Hematopoietic multipotent progenitor cell treated with erythropoietin and hydrocortisone succinate and interleukin-3 and kit ligand, for 6 days (in vitro differentiated cells): ENCODE data around the gene ZNF692.
A peak's percentile ranks its signal among the peaks of the same experiment; 100 is the strongest.
"Not testable (repeated sequence)": the region's sequence is repeated elsewhere in the genome, so short reads cannot be mapped to it uniquely, and the experiment has no call there.

Source experiments
- DNase-seq: peaks from one replicate; pipeline ENCODE4 v3.0.0-alpha.2; 2015

Gene ZNF692, protein sequence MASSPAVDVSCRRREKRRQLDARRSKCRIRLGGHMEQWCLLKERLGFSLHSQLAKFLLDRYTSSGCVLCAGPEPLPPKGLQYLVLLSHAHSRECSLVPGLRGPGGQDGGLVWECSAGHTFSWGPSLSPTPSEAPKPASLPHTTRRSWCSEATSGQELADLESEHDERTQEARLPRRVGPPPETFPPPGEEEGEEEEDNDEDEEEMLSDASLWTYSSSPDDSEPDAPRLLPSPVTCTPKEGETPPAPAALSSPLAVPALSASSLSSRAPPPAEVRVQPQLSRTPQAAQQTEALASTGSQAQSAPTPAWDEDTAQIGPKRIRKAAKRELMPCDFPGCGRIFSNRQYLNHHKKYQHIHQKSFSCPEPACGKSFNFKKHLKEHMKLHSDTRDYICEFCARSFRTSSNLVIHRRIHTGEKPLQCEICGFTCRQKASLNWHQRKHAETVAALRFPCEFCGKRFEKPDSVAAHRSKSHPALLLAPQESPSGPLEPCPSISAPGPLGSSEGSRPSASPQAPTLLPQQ

DNA sequence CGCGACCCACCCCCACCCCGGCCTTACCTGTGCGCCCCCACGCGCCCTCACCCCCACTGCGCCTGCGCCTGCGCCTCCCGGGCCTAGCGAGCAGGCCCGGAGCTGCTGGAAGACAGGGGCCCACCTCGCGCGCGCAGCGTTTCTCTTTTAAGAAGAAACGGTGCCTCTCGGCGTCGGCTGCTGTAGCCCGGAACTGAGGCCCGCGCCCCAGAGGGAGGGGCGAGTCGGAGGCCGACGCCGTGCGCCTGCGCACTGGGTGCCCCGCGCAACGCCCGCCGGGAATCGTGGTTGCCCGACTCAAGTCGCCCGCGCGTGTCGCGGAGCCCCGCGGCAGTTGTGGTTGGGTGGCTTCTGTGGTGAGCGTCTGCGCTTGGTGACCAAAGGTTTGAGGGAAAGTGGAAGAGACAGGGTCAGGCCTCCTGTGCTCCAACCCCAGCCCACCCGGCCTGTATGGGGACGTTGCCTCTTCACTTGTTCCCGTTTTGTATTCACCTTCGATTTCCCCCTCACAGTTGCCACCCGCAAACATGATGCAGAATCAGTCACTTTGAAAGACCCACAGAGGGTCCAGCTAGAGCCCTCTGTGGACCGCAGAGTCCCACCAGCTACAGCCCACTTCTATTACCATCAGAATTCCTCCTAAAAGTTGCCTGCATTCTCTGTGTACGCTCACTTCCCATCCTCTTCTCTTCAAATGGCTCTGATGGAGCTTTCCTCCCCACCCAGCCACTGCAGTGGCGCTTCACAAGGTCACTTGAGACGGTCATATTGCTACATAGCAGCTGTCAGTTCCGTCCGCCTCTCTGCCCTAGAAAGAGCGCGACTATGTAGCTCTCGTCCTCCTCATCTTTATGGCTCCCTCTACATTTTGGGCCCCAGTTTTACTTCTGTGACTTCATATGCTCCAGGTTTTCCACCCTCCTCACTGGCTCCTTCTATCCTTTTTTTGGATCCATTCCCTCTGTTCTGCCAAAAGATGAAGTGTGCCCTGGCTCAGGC lies at the start of gene ZNF692:
Gene ZNF692 (minus strand): TSS at position 195 of the 999 bp plus-strand sequence. CDS start 776 bp downstream, outside the sequence.
- peak; percentile 99 for DNase-seq

DNA sequence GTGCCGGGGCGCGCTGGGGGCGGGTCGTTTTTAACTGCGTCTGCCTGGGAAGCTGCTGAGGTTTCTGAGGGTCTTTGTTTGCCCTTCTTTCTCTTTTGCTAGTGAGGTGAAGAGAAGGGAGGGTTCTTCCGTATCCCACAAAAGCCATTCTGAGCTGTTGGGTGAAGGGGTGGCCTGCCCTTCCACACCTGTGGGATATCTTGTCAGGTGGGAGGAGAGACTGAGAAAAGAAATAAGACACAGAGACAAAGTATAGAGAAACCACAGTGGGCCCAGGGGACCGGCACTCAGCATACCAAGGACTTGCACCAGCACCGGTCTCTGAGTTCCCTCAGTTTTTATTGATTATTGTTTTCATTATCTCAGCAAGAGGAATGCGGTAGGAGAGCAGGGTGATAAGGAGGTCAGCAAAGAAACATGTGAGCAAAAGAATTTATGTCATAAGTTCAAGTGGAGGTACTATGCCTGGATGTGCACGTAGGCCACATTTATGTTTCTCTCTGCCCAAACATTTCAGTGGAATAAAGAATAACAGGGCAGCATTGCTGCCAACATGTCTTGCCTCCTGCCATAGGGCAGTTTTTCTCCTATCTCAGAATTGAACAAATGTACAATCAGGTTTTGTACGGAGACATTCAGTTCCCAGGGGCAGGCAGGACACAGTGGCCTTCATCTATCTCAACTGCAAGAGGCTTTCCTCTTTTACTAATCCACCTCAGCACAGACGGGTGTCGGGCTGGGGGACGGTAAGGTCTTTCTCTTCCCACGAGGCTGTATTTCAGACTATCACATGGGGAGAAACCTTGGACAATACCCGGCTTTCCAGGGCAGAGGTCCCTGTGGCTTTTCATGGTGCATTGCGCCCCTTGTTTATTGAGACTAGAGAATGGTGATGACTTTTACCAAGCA lies 48.1 kb upstream of the ZNF692 start:
- no peak for DNase-seq

DNA sequence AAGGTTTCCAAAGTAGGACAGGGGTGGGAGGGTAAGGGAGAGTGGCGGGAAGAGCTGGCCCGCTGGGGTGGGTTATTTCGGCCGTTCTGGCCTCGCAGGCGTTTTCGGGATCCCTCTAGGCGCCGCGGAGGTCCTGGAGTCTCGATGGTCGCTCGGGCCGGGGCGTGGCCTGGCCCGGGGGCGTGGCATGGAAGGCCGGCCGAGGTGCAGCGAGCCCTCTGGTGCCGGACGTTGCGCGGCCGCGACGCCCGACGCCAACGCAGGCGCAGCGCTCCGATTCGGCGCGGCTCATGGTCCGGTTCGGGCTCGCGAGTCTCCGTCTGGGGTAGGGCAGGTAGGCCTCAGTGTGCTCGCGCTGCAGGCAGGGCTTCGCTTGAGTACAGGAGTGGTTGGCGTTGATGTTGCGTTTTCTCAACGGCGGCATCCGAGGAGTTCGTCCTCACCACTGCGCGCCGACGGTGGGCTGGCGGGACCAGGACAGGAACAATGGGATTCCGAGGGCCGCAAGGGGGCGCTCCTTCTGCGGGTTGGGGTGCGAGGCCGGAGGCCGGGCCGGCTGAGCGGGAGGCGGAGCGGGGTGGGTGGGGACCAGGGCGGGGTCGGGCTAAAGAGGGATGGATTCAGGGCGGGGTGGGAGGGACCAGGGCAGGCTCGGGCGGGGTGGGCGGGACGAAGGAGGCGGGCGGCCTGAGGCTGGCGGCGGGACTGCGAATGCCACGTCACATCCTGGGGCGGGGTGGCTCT lies 47.3 kb upstream of the ZNF692 start, which contains the start of gene PGBD2:
Gene PGBD2 (plus strand): TSS at position 227 of the 744 bp plus-strand sequence. CDS start 7,628 bp downstream, outside the sequence.
- DNase-seq, result peak; percentile 96

DNA sequence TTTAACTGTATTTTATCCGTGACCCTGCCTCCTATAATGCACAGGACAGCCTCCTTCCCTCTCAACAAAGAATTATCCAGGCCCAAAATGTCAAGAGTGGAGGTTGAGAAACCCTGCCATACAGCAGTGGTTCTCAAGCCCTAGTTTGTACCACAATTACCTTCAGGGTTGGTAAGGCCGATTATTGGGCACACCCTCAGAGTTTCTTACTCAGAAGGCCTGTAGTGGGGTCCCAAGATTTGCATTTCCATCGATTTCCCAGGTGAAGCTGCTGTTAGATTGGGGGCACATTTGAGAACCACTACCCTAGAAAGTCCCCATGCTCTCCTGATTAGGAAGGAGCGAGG lies 46.8 kb upstream of the ZNF692 start:
- DNase-seq, result no peak

DNA sequence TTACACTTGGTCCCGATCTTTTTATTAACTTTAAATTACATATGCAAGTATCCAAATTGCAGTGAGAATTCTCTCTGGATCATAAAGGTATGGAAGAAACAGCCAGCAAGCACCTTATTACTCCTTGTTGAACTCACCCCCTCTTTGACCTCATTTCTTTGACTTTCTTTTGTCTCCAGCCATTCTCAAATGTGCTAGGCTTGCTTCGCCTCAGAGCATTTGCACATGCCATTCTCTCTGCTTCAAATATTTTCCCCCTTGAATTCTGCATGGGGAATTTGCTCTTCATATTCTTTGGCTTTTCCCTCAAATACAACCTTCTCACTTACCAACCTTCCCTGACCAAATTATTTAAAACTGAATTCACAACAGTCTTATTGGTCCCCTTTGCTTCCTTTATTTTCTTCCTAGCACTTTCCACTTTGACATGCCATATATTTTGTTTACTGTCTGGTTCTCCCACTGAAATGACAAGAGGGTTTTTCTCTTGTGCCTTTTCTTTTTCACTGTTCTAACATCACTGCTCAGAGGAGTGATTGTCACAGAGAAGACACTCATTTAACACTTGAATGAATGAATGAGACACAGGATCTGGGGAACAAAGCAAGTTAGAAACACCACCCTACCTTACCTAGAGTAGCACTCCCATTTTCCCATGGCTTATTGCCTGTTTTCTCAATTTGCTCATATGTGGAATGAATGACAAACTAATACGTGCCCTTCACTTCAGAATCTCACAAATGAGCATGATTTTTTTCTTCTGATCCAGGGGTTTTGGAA lies 45.7 kb upstream of the ZNF692 start:
- DNase-seq, result no peak

DNA sequence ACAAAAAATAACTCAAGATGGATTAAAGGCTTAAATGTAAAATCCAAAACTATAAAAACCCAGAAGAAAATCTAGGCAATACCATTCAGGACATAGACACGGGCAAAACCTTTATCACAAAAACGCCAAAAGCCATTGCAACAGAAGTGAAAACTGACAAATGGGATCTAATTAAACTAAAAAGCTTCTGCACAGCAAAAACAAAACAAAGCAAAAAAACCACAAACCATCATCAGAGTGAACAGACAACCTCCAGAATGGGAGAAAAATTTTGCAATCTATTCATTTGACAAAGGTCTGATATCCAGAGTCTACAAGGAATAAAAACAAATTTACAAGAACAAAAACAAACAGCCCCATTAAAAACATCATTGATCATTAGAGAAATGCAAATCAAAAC lies 42.7 kb upstream of the ZNF692 start:
- no peak for DNase-seq

DNA sequence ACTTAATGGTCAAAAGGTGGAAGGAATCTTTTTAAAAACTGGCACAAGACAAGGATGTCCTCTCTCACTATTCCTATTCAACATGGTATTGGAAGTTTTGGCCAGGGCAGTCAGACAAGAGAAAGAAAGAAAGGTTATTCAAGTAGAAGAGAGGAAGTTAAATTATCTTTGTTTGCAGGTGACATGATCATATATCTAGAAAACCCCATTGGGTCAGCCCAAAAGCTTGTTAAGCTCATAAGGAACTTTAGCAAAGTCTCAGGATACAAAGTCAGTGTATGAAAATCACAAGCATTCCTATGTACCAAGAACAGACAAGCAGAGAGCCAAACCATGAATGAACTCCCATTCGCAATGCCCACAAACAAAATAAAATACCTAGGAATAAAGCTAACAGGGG lies 41.8 kb upstream of the ZNF692 start:
- DNase-seq, result no peak

DNA sequence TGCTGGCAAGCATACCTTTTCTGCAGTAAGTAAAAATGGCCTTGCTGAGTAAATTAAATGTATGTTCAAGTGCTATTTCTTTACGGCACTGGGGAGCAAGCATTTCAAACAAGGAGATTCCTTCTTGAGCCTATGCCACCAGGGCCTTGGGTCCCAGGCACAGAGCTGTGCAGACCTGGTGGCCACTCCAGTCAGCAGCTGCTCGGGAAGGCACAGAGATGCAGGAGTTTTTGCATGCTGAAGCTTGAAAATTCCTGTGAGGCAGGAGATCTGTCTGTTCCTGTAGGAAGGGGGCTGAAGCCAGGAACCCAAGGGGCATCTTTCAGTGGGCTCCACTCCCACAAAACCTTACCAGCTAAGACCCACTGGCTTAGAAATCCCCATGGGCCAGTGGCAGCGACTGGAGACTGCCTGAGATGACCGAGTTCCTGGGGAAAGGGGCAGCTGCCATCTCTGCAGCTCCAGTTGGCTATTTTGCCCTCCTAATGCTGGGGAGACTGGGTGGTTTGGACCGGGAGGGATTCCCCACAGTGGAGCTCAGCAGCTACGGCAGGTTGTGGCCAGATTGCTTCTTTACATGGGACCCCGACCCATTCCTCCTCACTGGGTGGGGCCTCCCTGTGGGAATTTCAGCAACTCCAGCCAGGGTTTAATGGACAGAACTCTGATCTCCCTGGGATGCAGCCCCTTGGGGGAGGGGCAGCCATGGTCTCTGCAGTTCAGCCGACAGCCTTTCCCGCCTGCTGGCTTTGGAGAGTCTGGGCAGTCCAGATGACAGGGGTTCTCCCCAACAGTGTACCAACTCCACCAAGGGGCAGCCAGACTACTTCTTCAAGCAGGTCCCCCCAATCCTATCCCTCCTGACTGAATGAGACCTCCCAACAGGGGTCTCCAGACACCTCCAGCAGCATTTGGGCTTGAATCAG lies 38.8 kb upstream of the ZNF692 start:
- no peak for DNase-seq

DNA sequence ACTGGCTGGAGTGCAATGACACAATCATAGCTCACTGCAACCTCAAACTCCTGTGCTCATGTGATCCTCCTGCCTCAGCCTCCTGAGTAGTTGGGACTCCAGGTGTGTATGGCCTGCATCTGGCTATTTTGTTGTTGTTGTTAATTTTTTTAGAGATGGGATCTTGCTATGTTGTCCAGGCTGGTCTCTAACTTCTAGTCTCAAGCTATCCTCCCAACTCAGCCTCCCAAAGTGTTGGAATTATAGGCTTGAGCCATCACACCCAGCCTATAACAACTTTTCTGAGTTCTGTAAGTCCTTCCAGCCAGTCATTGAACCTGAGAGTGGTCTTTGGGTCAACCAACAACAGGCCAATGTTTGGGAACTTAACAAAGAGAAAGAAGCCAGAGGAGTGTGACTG lies 36.0 kb upstream of the ZNF692 start:
- no peak for DNase-seq

DNA sequence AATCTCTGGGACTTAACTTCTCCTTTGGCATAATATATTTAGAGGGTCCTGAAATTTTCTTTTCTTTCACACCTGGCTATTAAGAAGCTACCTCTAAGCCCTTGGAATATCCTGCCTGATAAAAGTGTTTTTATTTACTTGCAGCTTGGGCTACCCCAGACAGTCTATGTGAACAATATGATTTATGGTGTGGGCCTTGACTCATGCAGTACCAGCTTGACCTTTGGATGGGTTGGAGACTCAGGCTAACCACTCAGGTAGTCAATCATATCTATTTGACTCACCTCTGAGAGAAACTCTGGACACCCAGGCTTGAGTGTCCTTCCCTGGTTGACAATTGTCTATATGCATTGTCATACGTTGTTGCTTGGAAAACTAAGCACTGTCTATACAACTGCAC lies 33.7 kb upstream of the ZNF692 start:
- no peak for DNase-seq

DNA sequence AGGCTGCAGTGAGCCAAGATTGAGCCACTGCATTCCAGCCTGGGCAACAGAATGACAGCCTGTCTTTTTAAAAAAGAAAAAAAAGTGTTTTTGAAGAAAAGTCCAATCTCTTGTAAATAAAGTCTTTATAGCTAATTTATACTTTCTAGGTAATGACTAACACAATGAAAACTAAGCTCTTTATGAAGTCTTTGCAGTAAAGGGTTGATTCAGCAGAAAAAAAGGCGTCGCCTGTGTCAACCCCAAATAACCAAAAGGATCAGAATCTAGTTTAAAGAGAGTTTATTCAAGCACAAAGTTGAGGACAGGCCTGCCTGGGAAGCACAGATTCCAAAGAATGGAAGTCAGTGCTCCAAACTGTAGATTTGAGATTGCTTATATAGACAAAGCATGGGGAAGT lies 32.9 kb upstream of the ZNF692 start:
- peak; percentile 49 for DNase-seq

DNA sequence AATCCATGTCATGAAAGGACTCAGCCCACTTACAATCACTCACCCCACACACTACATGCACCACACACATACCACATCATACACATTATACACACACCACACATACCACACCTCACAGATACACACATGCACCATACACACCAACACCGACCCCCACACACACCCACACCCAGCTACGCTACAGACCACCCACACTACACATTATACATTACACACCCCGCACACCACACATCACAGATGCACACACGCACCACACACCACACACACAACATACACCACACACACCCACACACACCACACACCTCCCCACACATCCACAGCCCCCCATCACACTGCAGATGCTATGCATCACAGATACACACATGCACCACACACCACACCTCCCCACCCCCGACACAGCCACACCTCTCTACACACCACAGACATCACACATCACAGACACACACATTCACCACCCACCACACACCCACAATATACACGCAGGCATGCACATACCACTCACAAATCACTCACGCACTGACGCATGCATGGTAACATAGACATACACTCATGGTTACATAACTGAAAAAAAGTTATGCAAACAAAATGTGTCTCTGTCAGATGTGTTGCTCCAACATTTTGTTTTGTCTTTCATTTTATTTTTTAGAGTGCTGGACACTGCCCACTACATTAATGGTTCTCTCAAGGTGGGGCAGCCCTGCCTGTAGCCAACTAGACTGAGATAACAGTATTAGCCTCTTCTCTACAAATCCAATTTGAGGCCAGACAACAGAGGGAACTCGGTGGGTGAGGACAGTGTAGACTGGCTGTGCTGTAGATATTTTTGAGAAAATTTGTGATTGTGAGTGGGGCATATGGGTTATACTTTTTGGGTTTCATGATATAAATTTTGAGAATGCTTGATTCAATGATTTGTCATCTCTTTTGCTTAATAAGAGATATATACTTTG lies 31.9 kb upstream of the ZNF692 start:
- peak; percentile 42 for DNase-seq

DNA sequence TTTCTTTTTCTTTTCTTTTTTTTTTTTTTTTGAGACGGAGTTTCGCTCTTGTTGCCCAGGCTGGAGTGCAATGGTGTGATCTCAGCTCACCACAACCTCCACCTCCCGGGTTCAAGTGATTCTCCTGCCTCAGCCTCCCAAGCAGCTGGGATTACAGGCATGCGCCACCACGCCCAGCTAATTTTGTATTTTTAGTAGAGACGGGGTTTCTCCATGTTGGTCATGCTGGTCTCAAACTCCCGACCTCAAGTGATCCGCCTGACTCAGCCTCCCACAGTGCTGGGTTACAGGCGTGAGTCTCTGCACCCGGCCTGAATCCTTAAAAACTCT lies 31.0 kb upstream of the ZNF692 start:
- DNase-seq, result not testable (repeated sequence)

DNA sequence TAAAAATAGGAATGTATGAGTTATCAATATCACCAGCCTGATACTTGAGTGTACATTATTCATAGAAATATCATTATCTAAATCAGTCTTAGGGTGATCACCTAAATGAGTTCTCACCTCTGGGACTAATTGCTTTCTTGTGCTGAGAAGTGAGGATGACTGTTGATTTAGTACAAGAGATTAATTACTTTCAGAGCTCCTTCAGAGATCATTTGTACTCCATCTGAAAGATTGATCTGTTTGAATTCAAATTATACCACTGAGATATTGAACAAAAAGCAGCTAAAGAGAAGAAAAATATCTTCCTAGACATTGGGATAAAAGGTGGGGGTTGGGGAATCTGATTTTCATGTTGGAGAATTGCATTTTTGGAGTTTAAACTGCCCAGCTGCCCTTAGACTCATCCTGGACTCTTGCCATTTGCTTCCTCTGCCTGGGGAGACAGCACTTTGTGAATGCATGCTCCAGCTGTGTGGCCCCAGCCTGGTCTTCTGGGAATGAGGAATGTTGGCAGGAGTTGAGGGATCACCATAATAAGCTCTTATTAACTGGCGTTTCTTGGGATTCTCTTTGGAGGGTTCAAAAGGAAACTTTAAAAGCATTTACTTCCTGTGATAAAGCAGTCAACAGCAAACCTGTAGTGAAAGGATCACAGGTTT lies 27.5 kb upstream of the ZNF692 start:
- no peak for DNase-seq

DNA sequence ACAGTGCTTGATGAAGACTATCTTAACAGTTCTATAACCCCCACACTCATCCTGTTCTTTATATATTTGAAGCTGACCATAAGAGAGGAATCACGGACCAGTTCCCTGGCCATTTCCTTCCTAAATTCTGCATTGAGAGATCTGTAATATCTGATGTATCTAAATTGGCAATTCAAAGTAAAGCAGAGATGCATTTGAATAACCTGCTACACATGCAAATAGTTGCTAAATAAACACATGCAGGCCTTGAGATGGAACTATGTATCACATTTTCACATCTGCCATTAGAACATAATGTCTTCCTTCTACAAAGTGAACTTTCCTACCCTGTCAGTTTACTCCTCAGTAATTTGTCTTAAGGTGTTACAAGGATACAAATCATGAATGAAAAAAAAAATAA lies 26.8 kb upstream of the ZNF692 start:
- no peak for DNase-seq

DNA sequence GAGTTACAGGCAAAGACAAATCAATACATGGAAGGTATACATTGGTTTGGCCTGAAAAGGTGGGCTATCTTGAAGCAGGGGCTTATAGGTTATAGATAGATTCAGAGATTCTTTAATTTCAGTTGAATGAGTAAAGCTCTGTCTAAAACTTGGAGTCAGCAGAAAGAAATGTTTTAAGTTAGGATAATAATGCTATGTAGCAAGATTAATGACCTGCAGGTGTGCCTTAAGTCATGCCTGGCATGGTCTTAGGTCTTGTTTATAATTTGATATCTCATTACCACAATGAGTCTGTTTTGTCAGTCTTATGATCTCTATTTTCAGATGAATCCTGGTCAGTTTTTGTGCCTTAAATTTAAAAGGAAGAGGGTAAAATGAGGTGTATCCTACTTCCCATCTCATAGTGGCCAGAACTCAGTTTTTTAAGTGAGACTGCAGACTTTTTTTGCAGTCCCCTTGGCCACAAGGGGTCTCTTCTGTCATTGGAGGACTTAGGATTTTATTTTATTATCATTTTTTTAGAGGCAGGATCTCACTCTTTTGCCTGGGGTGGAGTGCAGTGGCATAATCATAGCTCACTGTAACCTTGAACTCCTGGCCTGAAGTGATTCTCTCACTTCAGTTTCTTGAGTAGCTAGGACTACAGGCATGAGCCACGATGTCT lies 25.9 kb upstream of the ZNF692 start:
- peak; percentile 65 for DNase-seq

DNA sequence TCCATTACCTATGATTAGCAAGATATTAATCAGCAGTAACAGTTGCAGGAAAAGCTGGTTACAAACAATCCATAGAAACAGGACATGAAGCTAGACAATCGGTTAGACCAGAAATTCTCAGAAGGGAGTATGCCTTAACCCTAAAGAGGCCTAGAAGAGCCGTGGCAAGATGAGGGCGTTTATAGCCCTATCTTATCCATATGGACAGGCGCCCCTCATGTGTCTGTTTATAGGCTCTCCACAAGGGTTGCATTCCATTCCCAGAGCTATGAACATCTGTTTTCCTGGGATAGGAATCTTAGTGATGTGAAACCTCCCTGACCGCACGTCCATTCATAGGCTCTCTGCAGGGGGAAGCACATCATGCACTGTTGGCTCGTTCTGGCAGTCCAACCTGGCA lies 23.5 kb upstream of the ZNF692 start:
- peak; percentile 67 for DNase-seq
